KMS-11 (cell line): ENCODE results near the gene MEGF11.

ENCODE experiments used
- H2AFZ ChIP-seq: fragments of 200-600 bp; sonication (generic); 2 replicates; pipeline ENCODE4 v1.6.1; 2016; ENCODE audit warnings: antibody characterized with exemption, mixed run types, low read depth
- H3K27ac ChIP-seq: fragments of 200-600 bp; sonication (generic); 2 replicates; pipeline ENCODE4 v1.6.1; 2016; ENCODE audit warnings: mild to moderate bottlenecking, mixed run types
- H3K27me3 ChIP-seq: fragments of 200-600 bp; sonication (generic); 2 replicates; pipeline ENCODE4 v1.6.1; 2017; ENCODE audit warnings: mild to moderate bottlenecking, low read depth, mixed run types, moderate library complexity; ENCODE audit not compliant: insufficient read depth
- H3K36me3 ChIP-seq: fragments of 200-600 bp; sonication (generic); 2 replicates; pipeline ENCODE4 v1.6.1; 2017; ENCODE audit warnings: mild to moderate bottlenecking, mixed run types; ENCODE audit not compliant: insufficient read depth
- H3K4me1 ChIP-seq: fragments of 200-600 bp; sonication (generic); 2 replicates; pipeline ENCODE4 v1.6.1; 2016; ENCODE audit warnings: mild to moderate bottlenecking, low read depth, mixed run types; ENCODE audit not compliant: poor library complexity, severe bottlenecking
- H3K4me2 ChIP-seq: fragments of 200-600 bp; sonication (generic); 2 replicates; pipeline ENCODE4 v1.7.0; 2016; ENCODE audit warnings: mild to moderate bottlenecking, mixed run types
- H3K4me3 ChIP-seq: fragments of 200-600 bp; sonication (generic); IDR thresholded peaks from 2 replicates; pipeline ENCODE4 v1.6.1; 2017; ENCODE audit warnings: low read depth, low read length, mixed read lengths; ENCODE audit not compliant: insufficient read depth
- H3K79me2 ChIP-seq: fragments of 200-600 bp; sonication (generic); 2 replicates; pipeline ENCODE4 v1.6.1; 2016; ENCODE audit warnings: low read depth, mixed run types; ENCODE audit not compliant: insufficient read depth
- H3K9ac ChIP-seq: fragments of 200-600 bp; sonication (generic); 2 replicates; pipeline ENCODE4 v1.6.1; 2016; ENCODE audit warnings: mild to moderate bottlenecking, mixed run types
- H4K20me1 ChIP-seq: fragments of 200-600 bp; sonication (generic); 2 replicates; pipeline ENCODE4 v1.6.1; 2016; ENCODE audit warnings: mild to moderate bottlenecking, mixed run types; ENCODE audit not compliant: insufficient read depth
- TF ChIP-seq, protein P1 (sequence below): fragments of 200-600 bp; sonication (generic); conservative IDR thresholded peaks from 2 replicates; pipeline ENCODE4 v1.6.1; 2017; ENCODE audit warnings: low read depth, mild to moderate bottlenecking, antibody characterized with exemption, low read length, moderate library complexity, mixed read lengths

Gene MEGF11

DNA sequence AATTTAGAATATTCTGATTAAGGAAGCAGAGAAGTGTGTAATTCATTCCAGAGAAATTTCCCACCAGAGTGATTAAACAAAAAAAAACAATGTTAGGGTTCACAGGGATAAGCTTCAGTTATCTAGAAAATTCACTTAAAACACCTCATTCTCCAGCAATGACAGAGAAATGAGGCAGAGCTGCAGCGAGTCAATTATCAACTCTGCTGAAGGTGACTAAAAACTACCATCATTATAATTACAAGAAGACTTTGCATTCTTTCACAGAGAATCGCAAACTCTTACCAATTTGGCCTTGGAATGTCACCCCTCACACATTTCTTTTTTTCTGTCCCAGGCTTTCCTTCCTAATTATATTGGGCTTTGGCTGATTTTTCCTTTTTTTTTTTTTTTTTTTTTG lies 267.1 kb downstream of the MEGF11 start:
- Histone ChIP-seq H3K4me3 (no peak overlapping the region), H3K4me2 (no peak overlapping the region), H3K36me3 (no peaks in the 10 kb centered on the region), H3K27me3 (no peaks in the 10 kb centered on the region), H3K9ac (no peak overlapping the region), H3K4me1 (no peaks in the 10 kb centered on the region), H2AFZ (no peak overlapping the region), H3K27ac (no peak overlapping the region), H3K79me2 (no peaks in the 10 kb centered on the region), H4K20me1 (no peaks in the 10 kb centered on the region)
- TF ChIP-seq, protein P1, sequence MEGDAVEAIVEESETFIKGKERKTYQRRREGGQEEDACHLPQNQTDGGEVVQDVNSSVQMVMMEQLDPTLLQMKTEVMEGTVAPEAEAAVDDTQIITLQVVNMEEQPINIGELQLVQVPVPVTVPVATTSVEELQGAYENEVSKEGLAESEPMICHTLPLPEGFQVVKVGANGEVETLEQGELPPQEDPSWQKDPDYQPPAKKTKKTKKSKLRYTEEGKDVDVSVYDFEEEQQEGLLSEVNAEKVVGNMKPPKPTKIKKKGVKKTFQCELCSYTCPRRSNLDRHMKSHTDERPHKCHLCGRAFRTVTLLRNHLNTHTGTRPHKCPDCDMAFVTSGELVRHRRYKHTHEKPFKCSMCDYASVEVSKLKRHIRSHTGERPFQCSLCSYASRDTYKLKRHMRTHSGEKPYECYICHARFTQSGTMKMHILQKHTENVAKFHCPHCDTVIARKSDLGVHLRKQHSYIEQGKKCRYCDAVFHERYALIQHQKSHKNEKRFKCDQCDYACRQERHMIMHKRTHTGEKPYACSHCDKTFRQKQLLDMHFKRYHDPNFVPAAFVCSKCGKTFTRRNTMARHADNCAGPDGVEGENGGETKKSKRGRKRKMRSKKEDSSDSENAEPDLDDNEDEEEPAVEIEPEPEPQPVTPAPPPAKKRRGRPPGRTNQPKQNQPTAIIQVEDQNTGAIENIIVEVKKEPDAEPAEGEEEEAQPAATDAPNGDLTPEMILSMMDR = no peak

DNA sequence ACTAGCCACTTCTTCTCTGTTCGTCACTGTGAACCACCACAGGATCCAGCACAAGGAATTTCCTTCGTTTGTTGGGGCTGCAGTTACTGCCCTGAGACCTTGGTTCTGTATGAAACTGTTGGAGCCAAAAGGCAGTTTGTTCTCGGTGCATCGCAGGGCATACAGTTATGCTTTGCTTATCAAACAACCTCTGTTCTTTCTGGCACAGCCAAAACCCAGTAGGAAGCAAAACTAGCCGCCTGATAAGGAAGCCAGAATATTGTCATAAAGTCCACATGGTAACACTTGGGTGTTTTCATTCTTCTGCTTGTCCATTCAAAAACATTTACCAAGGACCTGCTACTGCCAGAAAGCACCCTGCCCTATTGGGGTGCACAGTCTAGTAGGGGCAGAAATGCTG lies 268.2 kb downstream of the MEGF11 start:
- no peak overlapping the region for H3K27ac ChIP-seq
- no peak overlapping the region for H3K4me3 ChIP-seq
- H3K9ac ChIP-seq = no peak overlapping the region
- H3K27me3 ChIP-seq = no peaks in the 10 kb centered on the region
- no peaks in the 10 kb centered on the region for H3K36me3 ChIP-seq
- no peaks in the 10 kb centered on the region for H3K4me1 ChIP-seq
- no peaks in the 10 kb centered on the region for H4K20me1 ChIP-seq
- H3K4me2 ChIP-seq = no peak overlapping the region
- no peaks in the 10 kb centered on the region for H3K79me2 ChIP-seq
- TF ChIP-seq, protein P1 = no peak
- no peak overlapping the region for H2AFZ ChIP-seq

DNA sequence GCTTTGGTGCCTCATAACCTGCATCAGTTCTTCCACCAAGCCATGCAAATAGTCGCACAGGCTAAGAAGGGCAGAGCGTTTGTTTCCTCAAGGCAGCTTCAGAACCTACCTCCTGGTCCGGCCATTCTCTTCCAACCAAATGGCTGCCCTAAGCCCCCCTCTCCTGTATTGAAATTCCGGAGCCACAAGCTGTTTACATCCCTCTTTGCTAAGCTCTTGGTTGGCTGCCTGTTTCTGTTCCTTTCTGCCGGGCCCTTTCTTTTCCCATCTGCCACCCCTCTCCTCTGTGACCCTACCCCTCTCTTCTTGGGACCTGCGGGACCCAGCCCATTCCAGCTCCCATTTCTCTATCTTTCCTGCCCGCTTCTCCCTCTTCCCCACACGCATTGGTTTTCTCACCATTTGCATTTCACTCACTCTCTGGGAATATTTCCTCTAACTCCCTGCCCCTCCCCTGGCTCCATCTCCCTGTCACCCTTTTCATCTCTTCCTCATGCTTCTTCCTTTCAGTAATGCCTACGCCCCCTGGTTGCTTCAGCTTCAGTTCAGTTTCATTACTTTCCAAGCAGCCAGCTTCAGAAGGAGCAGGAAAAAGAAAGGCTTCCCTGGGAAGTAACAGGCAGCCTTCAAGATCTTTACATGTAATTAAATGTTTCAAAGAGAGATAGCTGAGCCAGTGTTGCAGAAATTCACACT lies 270.8 kb downstream of the MEGF11 start:
- H3K4me3 ChIP-seq = no peak overlapping the region
- no peak overlapping the region for H2AFZ ChIP-seq
- no peak overlapping the region for H3K4me2 ChIP-seq
- no peak overlapping the region for H3K27ac ChIP-seq
- H4K20me1 ChIP-seq = no peaks in the 10 kb centered on the region
- no peaks in the 10 kb centered on the region for H3K79me2 ChIP-seq
- H3K4me1 ChIP-seq = no peaks in the 10 kb centered on the region
- no peak overlapping the region for H3K9ac ChIP-seq
- TF ChIP-seq, protein P1 = no peak
- H3K27me3 ChIP-seq = no peaks in the 10 kb centered on the region
- no peaks in the 10 kb centered on the region for H3K36me3 ChIP-seq

DNA sequence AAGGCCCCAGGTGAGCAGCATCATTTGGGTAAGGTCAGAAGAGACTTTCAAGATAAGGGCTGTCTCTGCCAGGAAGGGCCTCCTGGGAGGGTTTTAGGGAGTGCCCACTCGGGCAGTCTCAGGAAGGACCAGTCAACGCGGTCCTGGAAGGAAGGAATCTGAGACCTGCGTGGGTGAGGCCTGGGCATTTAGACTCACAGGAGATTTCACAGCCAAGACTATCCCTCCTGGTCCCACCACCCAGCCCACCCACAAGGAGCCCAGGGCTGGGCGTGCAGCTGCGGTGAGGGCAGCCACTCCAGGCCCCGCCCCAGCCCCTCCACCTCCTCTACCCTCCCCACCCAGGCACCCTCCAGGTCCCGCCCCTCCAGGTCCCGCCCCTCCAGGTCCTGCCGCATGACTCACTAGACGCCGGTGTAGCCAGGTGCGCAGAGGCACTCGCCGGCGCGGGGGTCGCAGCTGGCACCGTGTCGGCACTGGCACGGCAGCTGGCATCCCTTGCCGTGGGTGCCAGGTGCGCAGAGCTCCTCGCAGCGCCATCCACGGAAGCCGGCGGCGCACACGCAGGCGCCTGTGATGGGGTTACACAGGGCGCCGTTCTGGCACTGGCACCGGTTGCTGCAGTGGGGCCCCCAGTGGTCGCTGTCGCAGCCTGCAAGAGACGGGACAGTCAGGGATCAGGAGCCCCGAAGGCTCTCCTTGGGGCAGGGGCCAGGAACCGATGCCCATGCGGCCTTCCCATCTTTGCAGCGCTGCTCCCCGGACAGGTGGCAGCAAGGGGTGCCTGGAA lies 271.5 kb downstream of the MEGF11 start:
- Histone ChIP-seq H3K79me2 (no peaks in the 10 kb centered on the region), H3K27me3 (no peaks in the 10 kb centered on the region), H3K27ac (no peak overlapping the region), H4K20me1 (no peaks in the 10 kb centered on the region), H3K4me1 (no peaks in the 10 kb centered on the region), H3K9ac (no peak overlapping the region), H3K4me3 (no peak overlapping the region), H2AFZ (0 out of 2 replicates have a peak overlapping the region, but pooled peaks have one; percentile 30), H3K4me2 (0 out of 2 replicates have a peak overlapping the region, but pooled peaks have one; percentile 13), H3K36me3 (no peaks in the 10 kb centered on the region)
- TF ChIP-seq, protein P1 = no peak
